NB4 (cell line): ENCODE measurements around the gene EPS8L2.

Source experiments
- DNase-seq: peaks from one replicate; pipeline ENCODE4 v3.0.0; 2010; ENCODE audit warnings: low read depth
- H3K4me3 ChIP-seq: one replicate; pipeline ENCODE4 v1.5.1; 2011; ENCODE audit warnings: mild to moderate bottlenecking, low read depth, low read length, moderate library complexity
- MYC ChIP-seq: IDR thresholded peaks from 2 replicates; pipeline ENCODE4 v1.6.1; 2011; ENCODE audit warnings: low read depth, low read length
- POLR2A ChIP-seq: IDR thresholded peaks from 2 replicates; pipeline ENCODE4 v1.6.1; 2011; ENCODE audit warnings: mild to moderate bottlenecking; ENCODE audit not compliant: insufficient read length; ENCODE audit errors: extremely low read depth
- TF ChIP-seq, protein P1 (sequence below): IDR thresholded peaks from 2 replicates; pipeline ENCODE4 v1.6.1; 2011; ENCODE audit warnings: low read depth, low read length
- TF ChIP-seq, protein P2 (sequence below): IDR thresholded peaks from one replicate; pipeline ENCODE4 v1.5.1; 2012; ENCODE audit warnings: low read depth, low read length

Gene EPS8L2

DNA sequence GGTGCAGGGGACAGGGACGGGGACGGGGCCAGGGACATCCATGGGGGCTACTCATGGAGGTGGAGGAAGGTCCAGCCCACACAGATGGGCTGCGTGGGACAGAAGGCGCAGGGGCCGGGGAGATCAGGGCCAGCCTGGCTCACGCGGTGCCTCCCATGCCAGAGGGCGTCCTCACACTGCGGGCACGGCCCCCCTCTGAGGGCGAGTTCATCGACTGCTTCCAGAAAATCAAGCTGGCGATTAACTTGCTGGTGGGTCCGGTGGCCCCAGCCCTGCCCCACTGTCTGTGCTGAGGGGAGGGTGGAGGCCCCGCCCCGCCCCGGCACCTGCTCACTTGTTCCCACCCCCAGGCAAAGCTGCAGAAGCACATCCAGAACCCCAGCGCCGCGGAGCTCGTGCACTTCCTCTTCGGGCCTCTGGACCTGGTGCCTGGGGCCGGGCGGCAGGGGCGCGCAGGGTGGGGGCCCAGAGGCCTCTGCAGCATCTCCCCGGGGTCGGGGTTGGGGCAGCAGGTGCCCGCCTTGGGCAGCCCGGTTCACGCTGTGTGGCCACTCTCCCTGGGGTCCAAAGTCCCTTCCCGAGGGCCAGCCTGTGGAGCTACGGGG, 15.8 kb downstream of the EPS8L2 start:
- no peak overlapping the region for H3K4me3 ChIP-seq
- DNase-seq: peak; percentile 66
- TF ChIP-seq MYC: no peak
- TF ChIP-seq, protein P1, sequence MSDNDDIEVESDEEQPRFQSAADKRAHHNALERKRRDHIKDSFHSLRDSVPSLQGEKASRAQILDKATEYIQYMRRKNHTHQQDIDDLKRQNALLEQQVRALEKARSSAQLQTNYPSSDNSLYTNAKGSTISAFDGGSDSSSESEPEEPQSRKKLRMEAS: no peak
- TF ChIP-seq POLR2A: no peak
- TF ChIP-seq, protein P2, sequence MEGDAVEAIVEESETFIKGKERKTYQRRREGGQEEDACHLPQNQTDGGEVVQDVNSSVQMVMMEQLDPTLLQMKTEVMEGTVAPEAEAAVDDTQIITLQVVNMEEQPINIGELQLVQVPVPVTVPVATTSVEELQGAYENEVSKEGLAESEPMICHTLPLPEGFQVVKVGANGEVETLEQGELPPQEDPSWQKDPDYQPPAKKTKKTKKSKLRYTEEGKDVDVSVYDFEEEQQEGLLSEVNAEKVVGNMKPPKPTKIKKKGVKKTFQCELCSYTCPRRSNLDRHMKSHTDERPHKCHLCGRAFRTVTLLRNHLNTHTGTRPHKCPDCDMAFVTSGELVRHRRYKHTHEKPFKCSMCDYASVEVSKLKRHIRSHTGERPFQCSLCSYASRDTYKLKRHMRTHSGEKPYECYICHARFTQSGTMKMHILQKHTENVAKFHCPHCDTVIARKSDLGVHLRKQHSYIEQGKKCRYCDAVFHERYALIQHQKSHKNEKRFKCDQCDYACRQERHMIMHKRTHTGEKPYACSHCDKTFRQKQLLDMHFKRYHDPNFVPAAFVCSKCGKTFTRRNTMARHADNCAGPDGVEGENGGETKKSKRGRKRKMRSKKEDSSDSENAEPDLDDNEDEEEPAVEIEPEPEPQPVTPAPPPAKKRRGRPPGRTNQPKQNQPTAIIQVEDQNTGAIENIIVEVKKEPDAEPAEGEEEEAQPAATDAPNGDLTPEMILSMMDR: no peak

DNA sequence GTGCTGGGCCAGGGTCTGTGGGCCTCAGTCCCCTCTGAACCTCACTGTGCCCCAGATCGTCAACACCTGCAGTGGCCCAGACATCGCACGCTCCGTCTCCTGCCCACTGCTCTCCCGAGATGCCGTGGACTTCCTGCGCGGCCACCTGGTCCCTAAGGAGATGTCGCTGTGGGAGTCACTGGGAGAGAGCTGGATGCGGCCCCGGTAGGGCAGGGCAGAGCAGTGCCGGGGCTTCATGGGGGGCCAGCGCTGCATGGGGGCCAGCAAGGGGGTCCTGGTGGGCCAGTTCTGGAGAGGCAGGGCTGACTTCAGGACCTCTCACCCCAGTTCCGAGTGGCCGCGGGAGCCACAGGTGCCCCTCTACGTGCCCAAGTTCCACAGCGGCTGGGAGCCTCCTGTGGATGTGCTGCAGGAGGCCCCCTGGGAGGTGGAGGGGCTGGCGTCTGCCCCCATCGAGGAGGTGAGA, 16.3 kb downstream of the EPS8L2 start:
- TF ChIP-seq, protein P1: no peak
- TF ChIP-seq MYC (no peak), POLR2A (no peak)
- TF ChIP-seq, protein P2: no peak
- no peak for DNase-seq
- H3K4me3 ChIP-seq: no peak overlapping the region

DNA sequence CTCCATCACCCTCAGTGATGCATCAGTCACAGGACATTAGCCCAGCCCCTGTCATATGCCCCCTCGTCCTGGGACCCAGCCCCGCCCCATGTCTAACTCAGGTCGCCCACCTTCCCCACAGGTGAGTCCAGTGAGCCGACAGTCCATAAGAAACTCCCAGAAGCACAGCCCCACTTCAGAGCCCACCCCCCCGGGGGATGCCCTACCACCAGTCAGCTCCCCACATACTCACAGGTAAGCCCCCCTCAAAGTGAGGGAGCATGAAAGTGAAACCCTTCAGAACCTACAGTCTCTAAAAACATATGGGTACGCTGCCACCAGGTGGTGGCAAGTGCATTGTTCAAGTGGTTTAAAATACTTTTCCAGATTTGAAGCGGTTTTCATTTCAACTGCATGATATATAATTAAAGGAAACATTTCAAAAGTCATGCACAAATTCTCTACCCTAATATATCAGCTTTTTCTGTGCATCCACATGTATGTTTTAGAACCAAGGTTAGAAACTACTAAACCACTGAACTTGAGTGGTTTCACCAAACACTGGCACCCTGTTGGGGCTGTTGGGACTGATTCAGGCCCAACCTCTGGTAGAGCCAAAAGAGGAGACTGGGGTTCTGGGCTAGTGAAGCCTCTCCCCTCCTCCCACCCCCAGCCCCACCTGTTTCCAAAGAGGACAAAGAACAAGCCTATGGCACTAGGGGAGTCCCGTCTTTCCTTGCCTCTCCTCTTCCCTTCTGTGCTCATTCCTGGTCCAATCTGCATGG, 17.3 kb downstream of the EPS8L2 start:
- DNase-seq: peak; percentile 72

DNA sequence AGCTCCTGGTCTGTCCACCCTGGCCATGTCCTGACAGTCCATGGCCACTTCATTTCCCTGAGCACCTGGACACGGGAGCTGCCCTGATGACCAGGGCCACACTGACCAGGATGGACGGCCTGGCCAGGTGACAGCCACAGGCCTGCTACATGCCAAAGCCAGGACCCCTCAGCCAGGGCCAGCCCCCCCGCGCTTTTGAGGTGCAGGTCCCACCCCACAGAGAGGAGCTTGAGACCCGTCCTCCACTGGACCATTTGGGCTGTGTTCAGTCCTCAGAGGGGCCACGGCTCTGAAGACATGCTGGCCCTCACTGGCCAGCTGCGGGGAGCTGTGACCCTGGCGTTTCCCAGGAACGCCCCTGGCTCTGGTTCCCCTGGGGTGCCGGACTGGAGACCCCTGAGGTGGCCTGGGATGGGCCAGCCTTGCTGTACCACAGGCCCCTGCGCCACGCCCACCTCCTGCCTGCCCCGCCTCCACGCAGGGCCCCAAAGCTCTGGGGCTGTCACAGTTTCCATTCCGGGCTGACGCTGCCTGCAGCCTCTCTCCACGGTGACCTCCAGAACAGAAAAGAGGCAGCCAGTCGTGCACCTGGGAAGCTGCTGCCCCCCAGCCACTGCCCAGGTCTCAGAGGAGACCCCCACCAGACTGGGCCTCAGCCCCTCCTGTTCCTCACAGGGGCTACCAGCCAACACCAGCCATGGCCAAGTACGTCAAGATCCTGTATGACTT, 18.2 kb downstream of the EPS8L2 start:
- TF ChIP-seq POLR2A (no peak), MYC (no peak)
- TF ChIP-seq, protein P1: no peak
- TF ChIP-seq, protein P2: no peak
- no peak for DNase-seq

More for the DNA sequence above, 17.3 kb downstream of the EPS8L2 start:
- H3K4me3 ChIP-seq: no peak overlapping the region
- TF ChIP-seq POLR2A (no peak), MYC (no peak)
- TF ChIP-seq, protein P1: no peak
- TF ChIP-seq, protein P2: peak; percentile 52

DNA sequence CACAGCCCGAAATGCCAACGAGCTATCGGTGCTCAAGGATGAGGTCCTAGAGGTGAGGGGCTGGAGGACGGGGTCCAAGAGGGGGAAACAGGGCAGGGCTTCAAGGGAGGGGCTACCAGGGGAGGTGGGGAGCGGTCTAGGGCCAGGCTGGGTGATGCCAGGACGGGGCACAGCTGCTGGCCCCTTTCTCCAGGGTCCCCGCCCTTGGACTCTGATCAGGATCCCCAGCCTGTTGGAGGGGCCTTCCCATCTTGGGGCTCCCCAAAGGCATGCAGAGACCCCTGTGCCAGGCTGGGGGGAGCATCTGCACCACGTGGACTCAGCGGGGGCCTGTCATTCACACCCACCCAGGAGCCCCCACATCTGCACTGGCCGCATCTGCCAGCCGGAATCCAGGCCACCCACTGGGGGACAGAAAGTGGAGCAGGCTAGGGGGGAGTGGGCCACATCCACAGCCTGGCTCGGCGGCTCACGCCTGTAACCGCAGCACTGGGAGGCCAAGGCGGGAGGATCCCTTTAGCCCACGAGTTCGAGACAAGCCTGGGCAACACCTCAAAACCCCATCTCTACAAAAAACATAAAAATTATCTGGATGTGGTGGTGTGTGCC, 18.9 kb downstream of the EPS8L2 start:
- TF ChIP-seq, protein P1: no peak
- TF ChIP-seq POLR2A: no peak
- no peak for TF ChIP-seq MYC
- TF ChIP-seq, protein P2: no peak
- no peak for DNase-seq
- H3K4me3 ChIP-seq: no peak overlapping the region

More for the DNA sequence above, 18.2 kb downstream of the EPS8L2 start:
- H3K4me3 ChIP-seq: no peak overlapping the region
